ENCODE results near the gene CD93.

Gene CD93

DNA sequence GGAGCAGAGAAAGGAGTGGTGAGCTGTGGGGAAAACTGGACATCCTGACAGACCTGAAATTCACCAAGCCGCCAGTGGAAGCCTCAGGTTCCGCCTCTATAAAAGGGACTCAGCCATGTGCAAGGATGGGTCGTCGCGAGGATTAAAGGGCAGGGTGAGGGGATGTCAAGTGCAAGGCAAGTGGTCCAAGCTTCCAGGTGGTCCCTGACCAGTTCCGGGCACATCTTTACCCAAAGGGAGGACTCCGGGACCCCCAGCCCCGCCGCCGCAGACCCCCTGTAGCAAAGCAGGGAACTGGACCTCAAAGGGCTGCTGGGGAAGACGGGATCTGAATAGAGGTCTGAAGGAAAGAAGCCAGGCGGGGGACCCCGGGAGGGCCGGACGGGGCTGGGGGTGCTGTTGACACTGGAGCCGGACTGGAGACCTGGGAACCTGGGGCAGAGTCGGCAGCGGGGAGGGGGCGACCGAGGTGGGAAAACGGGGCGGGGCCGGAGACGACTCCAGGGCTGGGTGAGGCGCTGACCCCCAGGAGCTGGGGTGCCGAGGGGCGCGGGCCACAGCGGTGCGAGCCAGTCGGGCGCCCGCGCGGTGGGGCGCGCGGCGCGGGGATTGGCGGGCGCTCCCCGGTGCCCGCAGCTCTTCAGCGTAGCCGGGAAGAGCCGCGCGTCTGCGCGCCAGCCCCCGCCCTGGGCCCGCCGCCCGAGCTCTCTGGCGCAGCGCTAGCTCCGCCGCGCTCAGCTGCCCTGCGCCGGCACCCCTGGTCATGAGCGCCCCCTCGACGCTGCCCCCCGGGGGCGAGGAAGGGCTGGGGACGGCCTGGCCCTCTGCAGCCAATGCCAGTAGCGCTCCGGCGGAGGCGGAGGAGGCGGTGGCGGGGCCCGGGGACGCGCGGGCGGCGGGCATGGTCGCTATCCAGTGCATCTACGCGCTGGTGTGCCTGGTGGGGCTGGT, 51.1 kb downstream of the CD93 start, which contains the start of gene SSTR4:
Gene SSTR4, plus strand, starts transcription at position 592 of the 951 bp plus-strand sequence. Its CDS starts 172 bp downstream, at position 764.
- FAIRE-seq = no peak

DNA sequence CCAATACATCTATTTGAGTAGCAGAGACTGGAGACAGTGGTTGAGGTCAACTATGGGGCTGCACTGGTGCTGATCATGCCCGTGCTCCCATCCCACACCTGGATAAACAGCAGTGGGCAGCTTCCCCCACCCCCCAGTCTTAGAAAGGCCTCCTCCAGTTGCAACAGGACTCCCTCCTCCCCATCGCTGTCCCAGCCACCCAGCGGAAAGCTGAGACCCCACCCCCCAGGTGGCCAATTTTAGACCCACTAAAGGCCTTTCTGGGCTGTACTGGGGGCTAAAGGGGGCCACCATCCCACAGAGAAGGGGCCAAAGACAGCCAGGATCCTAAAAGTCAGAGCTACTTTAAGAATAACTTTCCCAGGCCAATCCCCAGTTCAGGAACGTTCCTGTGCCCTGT, 52.2 kb downstream of the CD93 start:
- FAIRE-seq = no peak

DNA sequence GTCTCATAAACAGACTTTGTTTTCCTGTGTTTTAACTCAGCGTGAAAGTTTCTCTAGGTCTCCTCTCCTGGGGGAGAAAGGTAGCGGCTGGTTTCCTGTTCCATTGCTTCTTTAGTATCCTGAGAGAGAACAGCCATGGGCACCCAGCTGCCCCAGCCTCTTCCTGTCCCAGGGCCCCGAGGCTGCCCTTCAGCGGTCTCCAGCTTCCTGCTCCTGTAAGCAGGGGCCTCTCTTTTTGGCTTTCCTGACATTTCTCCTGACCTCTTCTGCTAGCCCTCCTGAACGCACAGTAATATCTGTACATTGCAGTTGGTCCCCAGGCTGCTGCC, 53.4 kb downstream of the CD93 start:
- FAIRE-seq = no peak

DNA sequence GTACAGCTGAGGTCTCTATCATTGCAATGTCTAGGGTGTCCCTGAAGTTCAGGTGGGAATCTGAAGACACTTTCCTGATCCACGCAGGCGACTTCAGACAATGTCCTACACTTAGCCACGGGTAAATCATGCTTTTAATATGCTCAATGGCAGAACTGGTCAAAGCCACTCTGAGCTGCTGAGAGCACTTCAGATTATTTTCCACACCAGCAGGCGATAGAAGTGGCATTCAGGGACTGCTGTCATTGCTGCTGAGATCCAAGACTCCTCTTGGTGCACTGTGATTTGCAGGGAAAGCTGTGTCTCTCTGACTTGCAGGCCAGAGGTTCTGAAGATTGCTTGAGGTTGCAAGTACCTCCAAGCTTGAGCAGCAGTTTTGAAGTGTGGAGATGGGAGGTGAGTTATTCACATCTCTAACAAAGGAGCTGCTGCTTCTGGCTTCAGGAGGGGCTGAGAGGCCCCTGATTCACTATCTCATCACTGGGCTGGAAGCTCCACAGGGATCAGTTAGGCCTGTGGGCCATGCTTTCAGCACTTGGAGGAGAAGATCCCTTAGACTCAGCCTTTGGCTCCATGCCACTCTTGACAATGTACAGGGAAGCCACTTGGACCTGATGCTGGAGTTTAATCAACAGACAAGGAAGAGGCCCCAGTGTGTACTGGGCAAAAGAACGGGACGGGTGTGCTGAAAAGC, 53.9 kb downstream of the CD93 start:
- no peak for FAIRE-seq

DNA sequence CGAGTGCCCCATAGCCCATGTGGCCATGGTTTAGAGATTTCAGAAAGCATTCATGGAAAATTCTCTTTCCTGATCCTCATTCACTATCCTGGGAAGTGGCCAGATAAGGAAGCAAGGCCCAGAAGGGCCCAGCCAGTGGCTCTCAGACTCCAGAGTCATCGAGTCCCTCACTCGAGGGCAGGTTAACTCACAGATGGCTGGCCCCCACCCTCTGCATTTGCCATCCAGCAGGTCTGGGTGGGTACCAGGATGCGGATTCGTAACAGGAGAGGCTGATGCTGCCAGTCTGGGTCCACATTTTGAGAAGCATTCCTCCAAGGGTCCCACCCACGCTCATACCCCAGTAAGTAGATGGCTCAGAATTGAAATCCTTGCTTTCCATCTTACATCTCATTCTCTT, 54.8 kb downstream of the CD93 start:
- FAIRE-seq = no peak

Data from islet of Langerhans (tissue), 1 donor.